HG03039 (cell line): Measurements from ENCODE around the gene ARCN1.
"Not testable (repeated sequence)": the region's sequence is repeated elsewhere in the genome, so short reads cannot be mapped to it uniquely, and the experiment has no call there.

Experiments used
- ATAC-seq: cut with Tn5 transposase; IDR thresholded peaks from one replicate; pipeline ENCODE4 v1.9.1; 2021; ENCODE audit warnings: mild to moderate bottlenecking, moderate library complexity; ENCODE audit not compliant: unreplicated experiment

ARCN1 gene

GRCh38 chr11:118544010-118544646 lies 28.1 kb upstream of the ARCN1 start:
- ATAC-seq = no peak

GRCh38 chr11:118544647-118545010 lies 27.6 kb upstream of the ARCN1 start:
- ATAC-seq = no peak

GRCh38 chr11:118545533-118545932 lies 26.7 kb upstream of the ARCN1 start:
- no peak for ATAC-seq

GRCh38 chr11:118547132-118547531 lies 25.1 kb upstream of the ARCN1 start:
- ATAC-seq = no peak

- ATAC-seq = no peak
These were observed 19.9 kb upstream of the ARCN1 start for GRCh38 chr11:118552341-118552740.

GRCh38 chr11:118560806-118561205 lies 11.4 kb upstream of the ARCN1 start:
- no peak for ATAC-seq

- ATAC-seq = no peak
These were observed 7.2 kb upstream of the ARCN1 start for GRCh38 chr11:118565051-118565450.

GRCh38 chr11:118569670-118570069 lies 2.5 kb upstream of the ARCN1 start:
- no peak for ATAC-seq

- ATAC-seq = no peak
These were observed 1.4 kb upstream of the ARCN1 start for GRCh38 chr11:118570787-118571186.

GRCh38 chr11:118571701-118572060 lies 528 bp upstream of the ARCN1 start:
- not testable (repeated sequence) for ATAC-seq

GRCh38 chr11:118572981-118573550 lies 857 bp downstream of the ARCN1 start:
- peak; percentile 16 for ATAC-seq

GRCh38 chr11:118574636-118575035 lies 2.4 kb downstream of the ARCN1 start:
- no peak for ATAC-seq

- not testable (repeated sequence) for ATAC-seq
These were observed 5.8 kb downstream of the ARCN1 start for GRCh38 chr11:118577995-118578394.

GRCh38 chr11:118581057-118581456 lies 8.8 kb downstream of the ARCN1 start:
- no peak for ATAC-seq

GRCh38 chr11:118587952-118588351 lies 15.7 kb downstream of the ARCN1 start:
- ATAC-seq = no peak

- no peak for ATAC-seq
These were observed 20.6 kb downstream of the ARCN1 start for GRCh38 chr11:118592616-118593367.

GRCh38 chr11:118594984-118595383 lies 22.8 kb downstream of the ARCN1 start:
- not testable (repeated sequence) for ATAC-seq

GRCh38 chr11:118596224-118597146 lies 24.3 kb downstream of the ARCN1 start:
- ATAC-seq = no peak

GRCh38 chr11:118597556-118597955 lies 25.3 kb downstream of the ARCN1 start:
- no peak for ATAC-seq

GRCh38 chr11:118602331-118602730 lies 30.1 kb downstream of the ARCN1 start:
- no peak for ATAC-seq

- not testable (repeated sequence) for ATAC-seq
These were observed 31.5 kb downstream of the ARCN1 start for GRCh38 chr11:118603709-118604108.
